Ovary (tissue), 10 donors: ENCODE measurements around the gene MPC1. TPM values are rescaled to one million over a fixed set of nuclear protein-coding genes. Genes with fewer than 3 reads are reported as not detected.

Experiments
- DNase-seq, 5 donors: peaks; one replicate each; pipeline ENCODE4 v3.0.0-alpha.2; 2019 to 2020
- H3K27ac ChIP-seq, 2 donors: fragments of 200-600 bp; one replicate each; pipeline versions ENCODE4 v1.5.1 to v1.8.0; 2019 to 2022
- H3K27me3 ChIP-seq: fragments of 200-600 bp; one replicate; pipeline ENCODE4 v1.8.0; 2022
- H3K36me3 ChIP-seq: fragments of 200-600 bp; sonication (generic); one replicate; pipeline ENCODE4 v1.5.1; 2019
- H3K4me1 ChIP-seq: one replicate; pipeline ENCODE4 v1.8.1; 2013; ENCODE audit warnings: mild to moderate bottlenecking, moderate library complexity; ENCODE audit not compliant: insufficient read depth
- H3K4me3 ChIP-seq: fragments of 200-600 bp; sonication (generic); one replicate; pipeline ENCODE4 v1.5.1; 2017
- H3K9me3 ChIP-seq, 2 donors: fragments of 200-600 bp in 1 of 2; sonication (generic) in 1 of 2; one replicate each; pipeline versions ENCODE4 v1.5.1 to v1.8.1; 2013 to 2019; ENCODE audit warnings: mild to moderate bottlenecking in 1 of 2, moderate library complexity in 1 of 2
- EP300 ChIP-seq: sonication (generic); formaldehyde crosslinking; IDR thresholded peaks from one replicate; pipeline ENCODE4 v1.6.1; 2017; ENCODE audit warnings: antibody characterized with exemption
- POLR2A ChIP-seq: fragments of 450-650 bp; IDR thresholded peaks from one replicate; pipeline ENCODE4 v1.6.1; 2017; ENCODE audit warnings: antibody characterized with exemption, mild to moderate bottlenecking, moderate library complexity
- WGBS, 3 donors: extraction: QIAGEN DNeasy Blood & Tissue Kit in 1 of 3; methylation state at CpG; one replicate each; pipeline versions ENCODE4 v1.1.5 to v1.1.7; 2013 to 2017; 5-methylcytosine and 5-hydroxymethylcytosine counted together
- intact Hi-C, 4 donors: fragments of 100-400 bp; cut with DNase I; formaldehyde crosslinking; loops; one replicate each; pipeline versions ENCODE4 v1.11.0 to v1.15.1; 2022 to 2023
- long read RNA-seq, 3 donors: library from polyadenylated mRNA in 2 of 3; unstranded in 2 of 3; transcript quantifications; one replicate each; pipeline ENCODE4 v2.0.0 and lab custom pipeline, GENCODE V29; 2021 to 2026
- polyA plus RNA-seq, 2 donors: library from polyadenylated mRNA; stranded (reverse); fragments of 200-250 nt in 1 of 2; fragments of 350-450 nt in 1 of 2; fragmentation: Illumina TruSeq in 1 of 2; extraction: RNeasy Lipid Tissue Mini Kit (QIAGEN cat#74804) in 1 of 2; gene quantifications; one replicate each; pipeline ENCODE4 v1.2.3, GENCODE V29; 2013 to 2014
- total RNA-seq, 7 donors: library from RNA; depleted of rRNA in 2 of 7; stranded (reverse); fragments of >200 nt in 2 of 7; fragmentation: NEBNext Ultra II Directional in 3 of 7; extraction: Animal tissue kit (Norgen Biotek cat#: 25700) in 3 of 7; gene quantifications; one replicate each; pipeline versions ENCODE4 v1.1.0 to v1.2.4, GENCODE V29; 2016 to 2023
- TF ChIP-seq, protein P1 (sequence below), 3 donors: fragments of 450-650 bp in 2 of 3; fragments of 200-600 bp in 1 of 3; IDR thresholded peaks; one replicate each; pipeline versions ENCODE4 v1.5.1 to v1.8.0; 2016 to 2022; ENCODE audit warnings: antibody characterized with exemption in 3 of 3, mild to moderate bottlenecking in 1 of 3
- donor health status: DM: no; HTN: no; CAD: no; lungs with moderate emphysema.
- donor health status: DM: no; HTN: no; CAD: no.
- donor health status: Bipolar disorder and iron deficiency.
- donor health status: DM: yes; HTN: yes; CAD: no.
- donor health status: DM: no; HTN: no; CAD: no.
- donor health status: DM: yes; HTN: yes; CAD: no.

MPC1 gene
- total RNA-seq (10 to 100 TPM; 34.1 to 46.7 (median 37.6) TPM), polyA plus RNA-seq (10 to 100 TPM; 61.2 to 82.6 TPM)
- long read RNA-seq, donor 1, transcript MPC1-201 (4 exons, 976 nt), result major isoform, 57 of 63 reads
- long read RNA-seq, donor 1, partial matches to known transcripts, result 2 of 63 reads
- long read RNA-seq, donor 1, other reads (novel, unspliced or antisense), result 4 of 63 reads
- long read RNA-seq, donor 2, partial matches to known transcripts, result 0 of 32 reads
- long read RNA-seq, donor 2, other reads (novel, unspliced or antisense), result 32 of 32 reads
- long read RNA-seq, donor 3, transcript MPC1-201 (4 exons, 976 nt), result major isoform, 64 of 71 reads
- long read RNA-seq, donor 3, partial matches to known transcripts, result 2 of 71 reads
- long read RNA-seq, donor 3, other reads (novel, unspliced or antisense), result 4 of 71 reads

DNA sequence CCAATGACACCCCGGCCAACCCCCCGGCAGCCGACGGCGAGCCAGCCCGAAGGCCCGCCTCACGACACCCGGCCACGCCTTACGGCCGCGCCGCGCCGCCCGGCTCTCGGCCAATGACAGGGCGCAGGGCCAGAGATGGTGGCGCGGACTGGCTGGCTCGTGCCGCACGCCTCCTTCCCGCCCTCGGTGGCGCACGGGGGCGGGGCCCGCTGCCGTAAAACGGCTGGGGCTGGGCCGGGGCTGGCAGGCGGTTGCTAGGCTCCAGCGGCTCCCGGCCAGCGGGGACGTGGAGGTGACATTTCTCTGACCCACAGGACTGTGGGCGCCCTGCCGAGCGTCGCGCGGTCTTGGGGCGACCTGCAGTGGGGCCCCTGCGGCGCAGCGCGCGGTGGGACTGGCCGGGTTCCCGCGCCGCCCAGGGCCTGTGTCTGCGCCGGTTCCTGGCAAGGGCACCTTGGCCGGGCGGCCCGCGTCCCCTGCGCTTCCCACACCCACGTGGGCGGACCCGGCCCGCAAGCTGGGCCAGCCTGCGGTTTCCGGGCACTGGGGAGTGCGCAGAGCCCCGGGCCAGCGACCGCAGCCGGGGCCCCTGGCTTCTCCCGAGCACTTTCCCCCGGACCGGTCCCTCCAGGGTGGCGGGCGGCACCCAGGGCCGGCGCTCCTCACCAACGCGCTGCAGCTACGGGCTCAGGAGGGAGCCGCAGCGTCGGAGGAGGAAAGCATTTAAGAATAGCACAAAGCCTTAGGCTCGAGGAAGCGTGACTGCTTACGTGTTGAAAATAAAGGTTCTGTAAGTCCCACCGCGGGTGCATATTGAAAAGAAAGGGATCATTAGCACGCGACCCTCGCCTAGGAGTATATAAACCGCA, at the start of gene MPC1:
Gene MPC1 (minus strand): TSS at position 8 of the 869 bp plus-strand sequence. CDS start 64 bp downstream, outside the sequence.
- Histone ChIP-seq H3K9me3 (no peaks in the 10 kb centered on the region), H3K27ac (peak within 1 kb of the TSS; percentile 53 to 91), H3K36me3 (no peaks in the 10 kb centered on the region), H3K4me3 (peak within 1 kb of the TSS; percentile 93), H3K4me1 (no peaks in the 10 kb centered on the region), H3K27me3 (no peaks in the 10 kb centered on the region)
- 0% methylated on average over 18 to 94 of the region's 94 CpGs for WGBS, 3 donors
- peak; percentile 93 to 98 (median 96) for DNase-seq
- intact Hi-C loops, result loop anchor here in 1 of 4 donors (5.0 kb wide), 1 partner anchor 41 kb away; the partner anchor contains the start of gene SFT2D1
- TF ChIP-seq POLR2A, result peak; percentile 39
- TF ChIP-seq, protein P1, sequence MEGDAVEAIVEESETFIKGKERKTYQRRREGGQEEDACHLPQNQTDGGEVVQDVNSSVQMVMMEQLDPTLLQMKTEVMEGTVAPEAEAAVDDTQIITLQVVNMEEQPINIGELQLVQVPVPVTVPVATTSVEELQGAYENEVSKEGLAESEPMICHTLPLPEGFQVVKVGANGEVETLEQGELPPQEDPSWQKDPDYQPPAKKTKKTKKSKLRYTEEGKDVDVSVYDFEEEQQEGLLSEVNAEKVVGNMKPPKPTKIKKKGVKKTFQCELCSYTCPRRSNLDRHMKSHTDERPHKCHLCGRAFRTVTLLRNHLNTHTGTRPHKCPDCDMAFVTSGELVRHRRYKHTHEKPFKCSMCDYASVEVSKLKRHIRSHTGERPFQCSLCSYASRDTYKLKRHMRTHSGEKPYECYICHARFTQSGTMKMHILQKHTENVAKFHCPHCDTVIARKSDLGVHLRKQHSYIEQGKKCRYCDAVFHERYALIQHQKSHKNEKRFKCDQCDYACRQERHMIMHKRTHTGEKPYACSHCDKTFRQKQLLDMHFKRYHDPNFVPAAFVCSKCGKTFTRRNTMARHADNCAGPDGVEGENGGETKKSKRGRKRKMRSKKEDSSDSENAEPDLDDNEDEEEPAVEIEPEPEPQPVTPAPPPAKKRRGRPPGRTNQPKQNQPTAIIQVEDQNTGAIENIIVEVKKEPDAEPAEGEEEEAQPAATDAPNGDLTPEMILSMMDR (IDR thresholded peaks at IDR 0.05), result no peak

DNA sequence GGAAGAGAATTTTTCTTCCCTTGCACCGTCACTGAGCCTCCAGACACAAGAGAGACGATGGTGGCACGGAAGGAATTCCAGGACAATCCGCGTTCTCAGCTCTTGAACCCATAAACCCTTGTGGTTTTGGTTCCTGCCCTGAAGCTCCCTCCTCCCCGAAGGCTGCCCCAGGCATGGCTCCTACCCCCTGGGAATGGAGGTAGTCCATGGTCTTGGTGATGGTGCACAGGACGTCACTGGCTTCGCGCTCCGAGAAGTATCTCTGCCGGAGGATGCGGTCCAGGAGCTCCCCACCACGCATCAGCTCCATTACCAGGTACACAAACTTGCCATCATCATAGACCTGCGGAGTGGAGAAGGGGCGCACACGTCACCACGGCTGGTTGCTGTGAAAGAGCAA, 47.5 kb upstream of the MPC1 start:
- Histone ChIP-seq H3K4me3 (no peak overlapping the region), H3K27ac (no peak overlapping the region), H3K27me3 (no peaks in the 10 kb centered on the region), H3K4me1 (no peaks in the 10 kb centered on the region), H3K36me3 (no peaks in the 10 kb centered on the region), H3K9me3 (no peaks in the 10 kb centered on the region)
- TF ChIP-seq, protein P1 (IDR thresholded peaks at IDR 0.05), result no peak
- TF ChIP-seq EP300 (no peak), POLR2A (no peak)
- no peak for DNase-seq
- intact Hi-C loops, result no loop called here
- 95 to 96% (median 96%) methylated on average over 17 of the region's 17 CpGs for whole genome bisulfite sequencing, 3 donors

DNA sequence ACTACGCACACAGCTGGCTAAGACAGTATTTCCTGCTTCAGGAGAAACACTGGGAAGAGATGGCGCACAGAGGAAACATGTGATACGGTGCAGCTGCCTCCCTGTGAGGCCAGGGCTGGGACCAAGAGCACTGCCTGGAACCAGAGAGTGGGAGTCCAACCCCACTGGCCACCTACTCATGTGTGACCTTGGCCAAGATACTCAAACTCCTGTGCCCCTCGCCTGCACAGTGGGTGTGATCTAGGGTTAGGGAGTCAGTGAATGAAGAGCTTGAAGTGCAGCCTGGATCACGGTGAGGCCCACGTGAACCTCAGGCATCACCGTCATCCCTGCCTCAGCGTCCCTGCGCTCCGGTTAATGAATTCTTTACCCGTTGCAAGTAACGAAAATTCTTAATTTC, 41.7 kb upstream of the MPC1 start:
- H3K4me1 ChIP-seq, result no peaks in the 10 kb centered on the region
- intact Hi-C loops, result no loop called here
- H3K9me3 ChIP-seq, result no peaks in the 10 kb centered on the region
- H3K27ac ChIP-seq, result no peak overlapping the region
- 89 to 91% (median 89%) methylated on average over 12 of the region's 12 CpGs for WGBS, 3 donors
- no peak overlapping the region for H3K4me3 ChIP-seq
- no peak for DNase-seq
- no peaks in the 10 kb centered on the region for H3K36me3 ChIP-seq
- H3K27me3 ChIP-seq, result no peaks in the 10 kb centered on the region
- TF ChIP-seq EP300 (no peak), POLR2A (no peak)
- TF ChIP-seq, protein P1 (IDR thresholded peaks at IDR 0.05), result no peak

DNA sequence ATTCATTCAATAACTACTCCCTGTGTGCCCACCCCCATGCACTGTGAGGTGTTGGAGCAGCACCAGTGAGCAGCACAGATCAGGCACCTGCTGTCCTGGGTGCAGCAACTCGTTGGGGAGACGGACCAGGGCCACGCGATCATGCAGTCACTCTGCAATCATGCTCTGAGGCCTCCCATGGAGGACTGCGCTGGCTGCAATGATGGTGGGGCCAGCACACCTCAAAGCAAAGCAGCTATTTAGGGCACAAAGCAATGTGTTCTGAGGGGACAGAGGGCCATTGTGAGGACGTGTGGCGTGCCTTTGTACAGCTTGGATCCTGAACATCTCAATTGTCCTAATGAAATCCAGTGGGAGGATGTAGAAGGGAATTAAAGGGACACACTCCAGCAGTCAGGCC, 41.0 kb upstream of the MPC1 start:
- intact Hi-C loops, result no loop called here
- Histone ChIP-seq H3K27ac (no peak overlapping the region), H3K36me3 (no peaks in the 10 kb centered on the region), H3K4me3 (no peak overlapping the region), H3K9me3 (no peaks in the 10 kb centered on the region), H3K4me1 (no peaks in the 10 kb centered on the region), H3K27me3 (no peaks in the 10 kb centered on the region)
- WGBS, 3 donors, result 88 to 93% (median 90%) methylated on average over 7 of the region's 7 CpGs
- DNase-seq, result no peak
- TF ChIP-seq POLR2A (no peak), EP300 (no peak)
- TF ChIP-seq, protein P1 (IDR thresholded peaks at IDR 0.05), result no peak
